Erythroblast (primary cell): Measurements from ENCODE around the gene RPS15.

ENCODE experiments used
- DNase-seq, 2 experiments: peaks; one replicate each; lab custom pipeline; 2025; lab: John Stamatoyannopoulos, UW
- GATA1 ChIP-seq: IDR thresholded peaks from 2 replicates; pipeline ENCODE4 v1.6.1; 2011; ENCODE audit warnings: low read depth, mild to moderate bottlenecking, control low read depth, low read length, moderate library complexity
- POLR2A ChIP-seq: IDR thresholded peaks from 2 replicates; pipeline ENCODE4 v1.6.1; 2011; ENCODE audit warnings: mild to moderate bottlenecking, low read length

RPS15 gene

DNA sequence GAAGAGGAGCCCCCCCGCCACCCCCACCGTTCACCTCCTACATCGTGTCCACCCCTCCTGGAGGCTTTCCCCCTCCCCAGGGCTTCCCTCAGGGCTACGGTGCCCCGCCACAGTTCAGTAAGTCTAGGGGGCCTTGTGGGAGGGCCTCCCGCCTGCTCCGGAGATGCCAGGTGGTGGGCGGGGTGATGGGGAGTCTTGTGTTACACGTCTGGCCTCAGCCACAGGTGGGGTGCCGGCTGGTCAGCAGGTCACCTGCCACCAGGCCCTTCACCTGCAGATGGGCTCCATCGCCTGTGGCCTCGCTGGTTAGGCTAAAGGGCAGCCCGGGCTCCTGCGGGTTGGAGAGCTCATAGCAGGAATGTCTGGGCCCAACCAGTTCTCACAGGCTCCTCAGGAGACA lies 8.0 kb upstream of the RPS15 start:
- no peak for DNase-seq
- TF ChIP-seq POLR2A (no peak), GATA1 (no peak)

- DNase-seq, result no peak
- TF ChIP-seq POLR2A (no peak), GATA1 (no peak)
These were observed 6.3 kb upstream of the RPS15 start for GRCh38 chr19:1431759-1432506.

- no peak for DNase-seq
- TF ChIP-seq GATA1 (no peak), POLR2A (no peak)
These were observed 5.7 kb upstream of the RPS15 start for GRCh38 chr19:1432507-1432887.

DNA sequence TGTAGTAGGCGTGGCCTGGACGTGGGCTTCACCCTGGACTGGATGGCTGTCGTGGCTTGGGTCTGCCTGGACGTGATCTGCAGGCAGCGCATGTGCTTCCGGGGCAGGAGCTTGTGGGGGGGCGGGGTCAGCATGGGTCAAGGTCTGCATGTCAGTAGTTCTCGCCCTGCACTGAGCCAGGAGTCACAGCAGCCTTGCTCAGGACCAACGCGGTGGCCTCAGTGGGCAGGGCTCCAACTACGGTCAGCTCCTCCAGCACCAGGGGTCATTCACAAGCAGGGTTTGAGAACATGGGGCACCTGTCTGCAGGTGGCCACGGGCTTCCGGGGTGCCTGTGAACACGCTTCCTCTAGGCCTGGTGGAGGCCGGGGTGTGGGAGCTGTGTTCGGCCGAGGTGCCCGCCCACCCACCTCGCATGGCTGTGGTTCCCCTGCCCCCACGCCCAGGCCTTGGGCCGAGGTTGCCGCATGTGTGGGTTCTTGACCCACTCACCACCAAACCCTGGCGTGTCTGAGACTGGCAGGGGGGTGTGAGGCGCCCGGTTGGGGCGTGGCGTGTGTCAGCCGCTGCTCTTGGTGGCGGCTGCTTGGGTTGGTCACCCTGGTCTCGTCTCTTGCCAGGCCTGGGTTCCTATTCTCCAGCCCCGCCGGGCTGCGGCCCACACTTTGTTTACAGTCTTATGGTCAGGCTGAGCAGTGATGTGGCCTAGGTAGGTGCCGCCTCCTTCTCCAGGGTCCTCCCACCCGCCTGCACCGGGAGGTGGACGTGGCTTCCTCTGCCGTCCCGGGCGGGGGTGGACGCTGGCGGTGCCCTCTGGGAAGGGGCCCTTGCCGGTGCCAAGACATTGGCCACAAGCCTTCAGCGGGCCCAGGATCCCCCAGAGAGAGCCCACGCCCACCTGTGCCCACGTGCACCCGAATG lies 4.8 kb upstream of the RPS15 start:
- no peak for TF ChIP-seq GATA1
- no peak for TF ChIP-seq POLR2A

GRCh38 chr19:1434040-1434366 lies 4.2 kb upstream of the RPS15 start:
- no peak for DNase-seq
- no peak for TF ChIP-seq POLR2A
- TF ChIP-seq GATA1, result no peak

More for the DNA sequence above, 4.8 kb upstream of the RPS15 start:
- DNase-seq, result no peak

DNA sequence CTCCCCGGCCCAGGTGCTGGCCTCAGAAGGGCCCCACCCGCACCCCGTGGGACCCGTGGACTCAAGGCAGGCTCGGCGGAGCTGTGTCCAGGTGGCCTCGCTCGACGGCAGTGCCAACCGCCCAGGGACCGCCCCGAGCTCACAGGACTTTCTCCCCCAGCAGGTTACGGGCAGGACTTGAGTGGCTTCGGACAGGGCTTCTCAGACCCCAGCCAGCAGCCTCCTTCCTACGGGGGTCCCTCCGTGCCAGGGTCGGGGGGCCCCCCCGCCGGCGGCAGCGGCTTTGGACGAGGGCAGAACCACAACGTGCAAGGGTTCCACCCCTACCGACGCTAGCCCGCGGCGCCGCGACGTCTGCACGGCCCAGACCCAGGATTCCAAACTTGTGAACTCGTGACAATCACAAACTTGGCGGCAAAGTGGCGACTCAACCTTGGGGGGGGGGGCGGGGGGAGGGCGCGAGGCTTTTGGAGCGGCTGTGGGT lies 3.6 kb upstream of the RPS15 start:
- DNase-seq, result no peak
- TF ChIP-seq GATA1 (no peak), POLR2A (no peak)

- no peak for DNase-seq
- TF ChIP-seq GATA1, result no peak
- no peak for TF ChIP-seq POLR2A
These were observed 2.7 kb upstream of the RPS15 start for GRCh38 chr19:1435378-1435989.

GRCh38 chr19:1437609-1438008 lies 587 bp upstream of the RPS15 start:
- TF ChIP-seq POLR2A (no peak), GATA1 (no peak)
- DNase-seq, result no peak

DNA sequence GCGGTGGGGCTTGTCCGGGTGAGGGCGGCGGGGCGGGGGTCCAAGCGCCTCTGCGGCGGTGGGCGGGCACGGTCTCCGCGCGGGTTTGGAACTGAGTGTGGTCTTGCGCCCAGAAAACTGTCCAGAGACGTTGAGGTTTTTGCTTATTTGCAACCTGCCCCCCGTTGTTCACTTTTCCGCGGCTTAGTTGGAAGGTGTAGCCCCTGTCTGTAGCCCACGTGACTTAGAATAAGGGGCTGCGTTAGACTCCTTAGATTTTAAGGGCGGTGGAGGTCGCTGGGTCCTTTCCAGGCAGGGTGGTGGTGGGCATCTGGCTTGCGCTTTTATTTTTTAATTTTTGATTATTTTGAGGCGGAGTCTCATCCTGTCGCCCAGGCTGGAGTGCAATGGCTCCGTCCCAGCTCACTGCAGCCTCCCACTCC lies 748 bp downstream of the RPS15 start:
- no peak for TF ChIP-seq GATA1
- TF ChIP-seq POLR2A, result no peak
- DNase-seq, result no peak

DNA sequence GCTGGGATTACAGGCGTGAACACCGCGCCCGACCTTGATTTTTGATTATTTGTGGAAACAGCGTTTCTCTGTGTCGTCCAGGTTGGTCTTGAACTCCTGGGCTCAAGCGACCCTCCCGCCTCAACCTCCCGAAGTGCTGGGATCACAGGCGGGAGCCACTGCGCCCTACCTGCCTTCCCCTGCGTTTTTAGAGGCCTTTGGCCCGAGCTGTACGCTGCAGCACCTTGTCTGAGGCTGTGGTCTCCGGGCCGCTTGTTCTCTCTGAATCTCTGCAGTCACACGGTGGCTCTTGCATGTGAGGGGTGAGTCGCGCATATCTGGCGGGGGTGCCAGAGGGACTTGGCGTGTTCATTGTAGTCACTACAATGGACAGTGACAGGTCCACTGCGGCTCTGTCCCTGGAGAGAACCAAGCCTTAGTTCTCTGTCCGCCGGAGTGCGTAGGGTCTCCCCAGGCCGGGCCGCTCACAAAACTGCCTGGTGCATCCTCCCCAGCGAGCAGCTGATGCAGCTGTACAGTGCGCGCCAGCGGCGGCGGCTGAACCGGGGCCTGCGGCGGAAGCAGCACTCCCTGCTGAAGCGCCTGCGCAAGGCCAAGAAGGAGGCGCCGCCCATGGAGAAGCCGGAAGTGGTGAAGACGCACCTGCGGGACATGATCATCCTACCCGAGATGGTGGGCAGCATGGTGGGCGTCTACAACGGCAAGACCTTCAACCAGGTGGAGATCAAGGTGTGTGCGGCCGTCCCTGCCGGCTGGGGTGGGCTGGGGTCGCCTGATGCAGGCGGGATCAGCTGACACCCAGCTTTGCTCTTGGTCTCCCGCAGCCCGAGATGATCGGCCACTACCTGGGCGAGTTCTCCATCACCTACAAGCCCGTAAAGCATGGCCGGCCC lies 1.6 kb downstream of the RPS15 start:
- peak in 1 of 2 experiments; percentile 29 for DNase-seq

DNA sequence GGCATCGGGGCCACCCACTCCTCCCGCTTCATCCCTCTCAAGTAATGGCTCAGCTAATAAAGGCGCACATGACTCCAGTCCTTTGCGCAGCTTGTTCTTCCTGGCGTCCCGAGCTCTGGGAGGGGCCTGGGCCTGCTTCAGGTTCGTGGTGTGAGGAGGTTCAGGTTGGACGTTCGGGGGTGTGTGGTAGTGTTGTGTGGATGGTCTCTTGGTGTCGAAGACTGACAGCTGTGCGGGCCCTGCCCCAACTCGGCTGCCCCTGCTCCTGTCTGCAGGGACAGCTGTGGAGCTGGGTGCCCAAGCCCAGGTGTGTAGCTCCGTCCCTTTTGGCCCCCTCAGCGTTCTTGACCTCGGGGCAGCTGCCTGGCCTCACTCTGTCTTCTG lies 2.2 kb downstream of the RPS15 start:
- no peak for TF ChIP-seq POLR2A
- TF ChIP-seq GATA1, result no peak
- no peak for DNase-seq

DNA sequence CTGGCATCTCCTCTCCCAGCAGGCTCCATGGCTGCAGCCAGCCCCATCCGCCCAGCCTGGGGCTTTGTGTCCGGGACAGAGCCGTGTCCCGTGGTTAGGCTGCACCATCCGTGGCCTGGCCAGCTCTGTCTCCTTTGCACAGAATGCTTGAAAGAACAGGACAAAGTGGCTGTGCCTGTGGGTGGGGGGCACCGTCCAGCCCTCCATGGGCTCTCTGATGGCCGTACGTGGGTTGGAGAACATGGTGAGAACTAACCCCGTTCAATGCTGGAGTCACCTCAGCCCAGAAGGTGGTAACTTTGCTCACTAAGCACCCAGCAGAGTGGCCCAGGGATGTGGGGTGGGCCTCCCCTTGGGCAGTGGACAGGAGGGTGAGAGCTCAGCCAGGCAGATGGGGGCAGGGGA lies 2.8 kb downstream of the RPS15 start:
- no peak for DNase-seq
- TF ChIP-seq GATA1 (no peak), POLR2A (no peak)
